Stimulated activated memory B cell treated with anti-CD40 and anti-IgM and Interleukin-4, amounts not matched to agents 10 μg/mL and 1 μg/mL and 100 μg/mL, for 72 hours (primary cell): ENCODE results near the gene DIO3.

ENCODE experiments used
- ATAC-seq: fragments of 150-1000 bp; cut with Tn5 transposase; 2 replicates; pipeline ENCODE4 v1.10.0; 2021
- H3K27ac Mint-ChIP-seq: one replicate; pipeline ENCODE4 v1.8.0; 2022; ENCODE audit warnings: mild to moderate bottlenecking, mixed read lengths
- H3K27me3 Mint-ChIP-seq: one replicate; pipeline ENCODE4 v1.8.0; 2022; ENCODE audit warnings: mixed read lengths
- H3K36me3 Mint-ChIP-seq: one replicate; pipeline ENCODE4 v1.8.0; 2022; ENCODE audit warnings: mixed read lengths
- H3K4me1 Mint-ChIP-seq: one replicate; pipeline ENCODE4 v1.8.0; 2022; ENCODE audit warnings: mixed read lengths
- H3K4me3 Mint-ChIP-seq: one replicate; pipeline ENCODE4 v1.8.0; 2022; ENCODE audit warnings: mild to moderate bottlenecking, moderate library complexity, mixed read lengths
- H3K9me3 Mint-ChIP-seq: one replicate; pipeline ENCODE4 v1.8.0; 2022; ENCODE audit warnings: mixed read lengths

Gene DIO3

DNA sequence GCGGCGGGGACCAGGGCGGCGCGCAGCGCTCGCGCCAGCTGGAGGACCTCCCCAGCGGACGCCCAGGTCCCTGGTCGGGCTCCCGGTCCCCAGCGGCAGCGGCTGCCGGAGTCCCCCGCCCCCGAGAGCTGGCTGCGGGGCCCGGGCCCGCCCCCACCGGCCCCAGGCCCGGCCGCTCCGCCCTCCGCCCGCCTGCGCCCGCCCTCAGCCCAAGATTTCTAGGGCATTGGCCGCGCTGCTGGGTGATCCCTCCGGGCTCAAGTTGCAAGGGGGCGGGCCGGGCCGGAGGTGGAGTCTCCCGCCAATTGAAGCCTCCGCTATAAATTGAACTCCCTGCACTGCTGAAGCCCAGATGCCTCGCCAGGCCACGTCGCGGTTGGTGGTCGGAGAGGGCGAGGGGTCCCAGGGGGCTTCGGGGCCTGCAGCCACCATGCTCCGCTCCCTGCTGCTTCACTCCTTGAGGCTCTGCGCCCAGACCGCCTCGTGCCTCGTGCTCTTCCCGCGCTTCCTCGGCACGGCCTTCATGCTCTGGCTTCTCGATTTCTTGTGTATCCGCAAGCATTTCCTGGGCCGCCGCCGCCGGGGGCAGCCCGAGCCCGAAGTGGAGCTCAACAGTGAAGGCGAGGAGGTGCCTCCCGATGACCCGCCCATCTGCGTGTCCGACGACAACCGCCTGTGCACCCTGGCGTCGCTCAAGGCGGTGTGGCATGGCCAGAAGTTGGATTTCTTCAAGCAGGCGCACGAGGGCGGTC, at the start of gene DIO3:
DIO3 (plus strand) TSS at position 351 of the 752 bp plus-strand sequence.
- peak within 1 kb of the TSS; percentile 28 for H3K4me3 Mint-ChIP-seq
- peaks cover 7% of the 10 kb centered on the region for H3K4me1 Mint-ChIP-seq
- peaks cover 77% of the 10 kb centered on the region for H3K27me3 Mint-ChIP-seq
- no peak for ATAC-seq
- H3K36me3 Mint-ChIP-seq: peaks cover 11% of the 10 kb centered on the region
- peaks cover 3% of the 10 kb centered on the region for H3K9me3 Mint-ChIP-seq
- no peak within 1 kb of the TSS for H3K27ac Mint-ChIP-seq

DNA sequence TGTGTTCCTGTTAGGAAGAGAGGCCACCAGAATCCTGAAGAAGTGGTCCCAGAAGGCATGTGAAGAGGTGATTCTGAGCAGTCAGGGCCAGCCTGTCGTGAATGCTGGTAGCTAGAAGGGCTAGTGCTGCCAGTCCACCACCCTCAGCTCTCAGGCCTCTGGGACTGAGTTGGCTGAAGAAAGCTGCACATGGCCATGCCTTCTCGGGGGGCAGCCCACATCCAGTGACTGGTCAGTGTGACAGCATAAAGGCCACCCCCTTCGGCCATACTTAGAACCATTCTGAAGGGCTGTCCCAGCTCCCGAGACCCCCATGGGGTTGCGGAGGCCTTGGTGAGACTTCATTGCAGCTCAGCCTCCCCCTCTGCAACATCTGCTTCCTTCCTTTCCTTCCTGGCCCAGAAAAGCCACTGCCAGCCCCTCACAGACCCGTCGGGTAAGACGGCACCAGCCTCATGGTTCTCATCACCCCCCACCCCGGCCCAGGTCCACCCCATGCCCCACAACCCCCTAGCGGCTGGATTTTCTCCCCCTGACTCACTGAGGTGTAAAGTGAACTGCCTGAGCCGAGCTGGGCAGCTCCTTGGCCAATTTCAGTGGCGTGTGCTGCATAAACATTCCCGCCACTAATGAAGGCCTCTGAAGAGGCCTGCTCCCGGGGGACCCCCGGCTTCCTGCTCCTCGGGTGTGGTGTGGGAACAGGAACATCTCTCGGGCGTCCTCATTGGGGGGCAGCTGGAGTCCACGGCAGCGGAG, 49.5 kb upstream of the DIO3 start:
- Mint-ChIP-seq H3K36me3 (no peaks in the 10 kb centered on the region), H3K27ac (no peak overlapping the region), H3K4me3 (no peak overlapping the region), H3K9me3 (peaks cover 6% of the 10 kb centered on the region), H3K4me1 (no peaks in the 10 kb centered on the region), H3K27me3 (peaks cover 9% of the 10 kb centered on the region)
- ATAC-seq: no peak

DNA sequence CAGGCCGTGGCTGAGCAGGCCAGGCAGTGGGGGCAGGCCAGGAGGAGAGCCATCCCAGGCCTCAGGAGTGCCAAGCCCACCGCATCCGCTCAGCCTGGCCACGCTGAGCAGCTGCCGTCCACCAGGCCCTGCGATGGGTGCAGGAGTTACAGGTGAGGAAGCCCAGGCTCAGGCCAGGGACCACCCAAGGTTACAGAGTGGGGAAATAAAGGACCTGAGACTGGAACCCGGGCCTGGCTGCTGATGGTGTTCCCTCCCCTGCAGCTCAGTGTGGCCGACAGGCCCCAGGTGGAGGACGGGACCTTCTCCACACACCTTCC, 49.0 kb upstream of the DIO3 start:
- ATAC-seq: no peak
- Mint-ChIP-seq H3K27ac (no peak overlapping the region), H3K4me3 (no peak overlapping the region), H3K27me3 (peaks cover 5% of the 10 kb centered on the region), H3K9me3 (peaks cover 6% of the 10 kb centered on the region), H3K4me1 (no peaks in the 10 kb centered on the region), H3K36me3 (no peaks in the 10 kb centered on the region)

DNA sequence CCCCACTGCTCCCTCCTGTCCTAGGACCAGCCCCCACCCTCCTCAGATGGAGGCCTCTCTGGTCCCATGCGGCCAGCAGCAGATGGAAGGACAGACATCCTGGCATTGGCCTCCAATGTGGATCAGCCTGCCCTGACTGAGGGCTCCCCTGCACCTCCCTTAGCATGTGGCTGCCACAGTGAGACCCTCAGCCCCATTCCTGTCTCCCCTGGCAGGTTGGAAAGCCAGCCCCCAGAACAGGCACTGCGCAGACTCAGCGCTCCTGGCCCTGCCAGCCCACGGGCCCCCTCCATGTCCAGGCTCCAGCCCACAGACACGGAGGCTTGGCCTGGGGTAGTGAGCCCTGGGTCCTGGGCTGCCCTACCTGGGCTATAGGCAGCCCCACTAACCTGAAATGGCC, 47.2 kb upstream of the DIO3 start:
- Mint-ChIP-seq H3K36me3 (no peaks in the 10 kb centered on the region), H3K27me3 (no peaks in the 10 kb centered on the region), H3K9me3 (peaks cover 6% of the 10 kb centered on the region), H3K4me3 (no peak overlapping the region), H3K4me1 (no peaks in the 10 kb centered on the region), H3K27ac (no peak overlapping the region)
- ATAC-seq: no peak

DNA sequence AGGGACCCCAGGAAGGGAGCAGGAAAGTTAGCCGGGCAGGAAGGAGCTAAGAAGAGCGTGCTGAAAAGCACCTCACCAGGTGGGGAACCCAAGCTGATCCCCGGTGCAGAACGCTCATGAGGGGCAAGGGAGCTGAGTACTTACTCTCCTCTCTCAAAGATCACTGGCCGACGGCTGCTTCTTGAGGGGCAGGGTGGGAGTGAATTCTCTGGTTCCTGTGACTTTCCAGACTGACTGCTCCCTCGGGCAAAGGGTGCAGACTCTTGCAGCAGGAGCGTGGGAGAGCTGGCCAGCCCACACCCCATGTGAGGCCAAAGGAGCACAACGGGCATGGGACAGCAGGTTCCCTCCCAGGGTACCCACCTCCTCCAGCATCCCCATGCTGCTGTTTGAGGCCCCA, 44.9 kb upstream of the DIO3 start:
- Mint-ChIP-seq H3K36me3 (no peaks in the 10 kb centered on the region), H3K4me3 (no peak overlapping the region), H3K27ac (no peak overlapping the region), H3K27me3 (no peaks in the 10 kb centered on the region), H3K9me3 (peaks cover 6% of the 10 kb centered on the region), H3K4me1 (no peaks in the 10 kb centered on the region)
- no peak for ATAC-seq

DNA sequence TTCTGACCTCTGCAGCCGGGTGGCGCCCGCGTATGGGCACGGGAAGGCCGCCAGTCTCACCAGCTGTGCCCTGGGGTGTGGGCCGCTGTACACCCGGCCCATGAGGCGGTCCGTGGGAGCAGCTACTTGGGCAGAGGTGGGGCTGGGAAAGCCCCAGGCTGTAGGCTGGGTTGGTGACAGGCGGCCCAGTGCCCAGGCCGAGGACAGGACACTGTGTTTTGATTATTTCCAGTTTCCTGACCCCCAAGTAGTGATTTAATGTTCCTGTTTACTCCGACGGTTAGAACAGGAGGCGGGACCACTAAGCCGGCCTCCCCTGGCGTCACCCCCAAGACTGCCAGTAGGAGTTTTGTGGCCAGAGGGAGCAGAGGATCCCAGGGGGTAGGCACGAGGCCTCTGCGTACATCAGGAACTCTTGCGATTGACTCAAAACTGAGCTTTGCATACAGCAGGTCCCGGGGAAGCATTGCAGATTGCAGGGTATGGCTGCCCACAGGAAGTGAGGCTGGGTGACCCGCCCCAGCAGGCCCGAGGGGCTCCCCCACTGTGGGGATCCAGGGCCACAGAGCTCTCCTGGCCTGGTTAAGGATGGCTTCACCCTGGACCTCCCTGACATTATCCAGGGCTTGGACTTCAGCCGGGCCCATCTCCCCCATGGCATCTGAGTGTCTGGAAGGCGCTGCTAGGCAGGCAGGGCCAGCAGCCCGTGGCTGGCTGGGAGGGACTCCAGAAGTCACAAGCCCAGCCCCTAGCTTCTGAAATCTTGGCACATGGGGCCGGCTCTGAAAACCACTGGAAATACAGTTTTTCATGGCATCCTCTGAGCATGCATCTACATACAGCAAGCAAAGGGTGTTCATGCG, 42.5 kb upstream of the DIO3 start:
- Mint-ChIP-seq H3K36me3 (no peaks in the 10 kb centered on the region), H3K27ac (no peak overlapping the region), H3K4me1 (no peaks in the 10 kb centered on the region), H3K4me3 (no peak overlapping the region), H3K9me3 (peaks cover 6% of the 10 kb centered on the region), H3K27me3 (no peaks in the 10 kb centered on the region)
- no peak for ATAC-seq

DNA sequence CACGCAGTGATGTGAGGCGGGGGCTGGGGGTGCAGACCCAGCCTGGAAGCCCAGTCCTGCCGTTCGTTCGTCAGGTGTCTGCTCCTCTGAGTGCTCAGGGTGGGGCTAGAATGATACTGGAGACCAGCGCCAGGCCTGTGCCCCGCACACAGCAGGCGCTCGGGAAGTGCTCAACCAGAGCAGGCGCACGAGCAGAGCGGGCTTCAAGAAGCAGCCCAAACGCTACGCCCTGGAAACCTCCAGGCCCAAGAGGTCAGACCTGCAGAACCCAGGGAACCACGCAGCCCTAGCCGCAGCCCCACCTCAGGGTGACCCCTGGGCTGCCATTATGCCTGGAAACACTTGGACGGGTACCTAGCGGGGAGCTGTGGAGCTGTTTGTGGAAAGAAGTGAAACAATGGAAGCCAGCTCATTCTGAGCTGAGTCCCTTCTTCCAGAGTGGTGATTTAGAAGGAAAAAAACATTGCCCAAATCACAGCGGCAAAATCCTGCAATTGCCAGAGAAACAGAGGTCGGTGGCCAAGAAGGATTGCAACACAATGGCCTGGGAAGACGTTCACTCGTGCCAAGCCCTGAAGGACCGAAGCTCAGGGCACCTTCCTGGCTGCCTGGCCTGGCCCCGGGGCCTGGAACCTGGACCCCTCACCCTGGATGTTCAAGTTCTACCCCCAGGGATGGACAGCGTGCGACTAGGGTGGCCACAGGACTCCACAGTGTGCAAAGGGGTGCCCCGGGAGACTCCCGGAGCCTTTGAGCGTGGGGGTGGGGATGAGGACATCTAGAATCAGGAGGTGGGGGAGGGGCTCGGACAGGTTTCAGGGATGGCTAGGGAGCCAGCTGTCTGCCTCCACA, 40.4 kb upstream of the DIO3 start:
- no peaks in the 10 kb centered on the region for H3K4me1 Mint-ChIP-seq
- peaks cover 4% of the 10 kb centered on the region for H3K9me3 Mint-ChIP-seq
- no peaks in the 10 kb centered on the region for H3K36me3 Mint-ChIP-seq
- H3K27me3 Mint-ChIP-seq: no peaks in the 10 kb centered on the region
- no peak for ATAC-seq
- H3K4me3 Mint-ChIP-seq: no peak overlapping the region
- no peak overlapping the region for H3K27ac Mint-ChIP-seq

DNA sequence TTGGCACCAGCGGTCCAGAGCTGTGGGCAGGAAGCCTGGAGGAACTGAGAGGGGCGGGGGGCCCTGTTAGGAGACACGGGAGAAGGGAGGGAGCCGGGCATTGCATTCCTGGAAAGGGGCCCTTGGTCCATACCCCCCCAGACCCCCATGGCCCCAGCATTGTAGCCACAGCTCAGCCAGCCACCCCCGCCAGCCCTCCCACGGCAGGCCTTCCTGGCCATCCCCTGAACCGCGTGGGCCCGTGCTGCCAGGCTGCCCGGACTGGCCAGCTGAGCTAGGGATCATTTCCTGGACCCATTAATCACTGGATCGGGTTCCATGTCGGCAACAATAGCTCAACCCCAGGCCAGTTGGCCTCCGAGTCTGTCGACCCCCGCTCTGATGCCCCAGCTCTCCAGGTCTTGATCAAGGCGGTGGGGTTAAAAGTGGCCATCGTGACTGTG, 39.8 kb upstream of the DIO3 start:
- H3K4me1 Mint-ChIP-seq: no peaks in the 10 kb centered on the region
- no peaks in the 10 kb centered on the region for H3K36me3 Mint-ChIP-seq
- H3K27ac Mint-ChIP-seq: no peak overlapping the region
- no peaks in the 10 kb centered on the region for H3K9me3 Mint-ChIP-seq
- H3K4me3 Mint-ChIP-seq: no peak overlapping the region
- no peak for ATAC-seq
- H3K27me3 Mint-ChIP-seq: peaks cover 4% of the 10 kb centered on the region

DNA sequence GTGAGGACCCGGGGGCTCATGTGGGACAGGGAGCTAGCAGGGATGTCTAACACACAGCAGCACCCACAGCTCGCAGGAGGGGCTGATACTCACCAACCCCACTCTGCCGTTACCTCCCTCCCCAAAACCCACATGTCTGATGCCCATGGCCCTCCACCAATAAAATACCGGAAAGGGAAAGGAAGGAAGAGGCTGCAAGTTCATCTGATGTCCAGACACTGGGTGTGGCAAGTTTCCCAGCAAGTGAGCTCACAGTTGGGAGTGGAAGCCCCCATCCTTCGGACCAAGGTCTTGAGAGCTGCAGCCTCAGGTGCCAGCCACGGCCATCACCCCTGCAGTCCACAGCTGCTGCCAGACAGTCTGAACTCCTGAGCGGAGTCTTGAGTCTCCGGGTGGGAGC, 39.3 kb upstream of the DIO3 start:
- H3K27ac Mint-ChIP-seq: no peak overlapping the region
- no peak for ATAC-seq
- peaks cover 8% of the 10 kb centered on the region for H3K27me3 Mint-ChIP-seq
- H3K9me3 Mint-ChIP-seq: no peaks in the 10 kb centered on the region
- H3K4me1 Mint-ChIP-seq: no peaks in the 10 kb centered on the region
- no peaks in the 10 kb centered on the region for H3K36me3 Mint-ChIP-seq
- no peak overlapping the region for H3K4me3 Mint-ChIP-seq

DNA sequence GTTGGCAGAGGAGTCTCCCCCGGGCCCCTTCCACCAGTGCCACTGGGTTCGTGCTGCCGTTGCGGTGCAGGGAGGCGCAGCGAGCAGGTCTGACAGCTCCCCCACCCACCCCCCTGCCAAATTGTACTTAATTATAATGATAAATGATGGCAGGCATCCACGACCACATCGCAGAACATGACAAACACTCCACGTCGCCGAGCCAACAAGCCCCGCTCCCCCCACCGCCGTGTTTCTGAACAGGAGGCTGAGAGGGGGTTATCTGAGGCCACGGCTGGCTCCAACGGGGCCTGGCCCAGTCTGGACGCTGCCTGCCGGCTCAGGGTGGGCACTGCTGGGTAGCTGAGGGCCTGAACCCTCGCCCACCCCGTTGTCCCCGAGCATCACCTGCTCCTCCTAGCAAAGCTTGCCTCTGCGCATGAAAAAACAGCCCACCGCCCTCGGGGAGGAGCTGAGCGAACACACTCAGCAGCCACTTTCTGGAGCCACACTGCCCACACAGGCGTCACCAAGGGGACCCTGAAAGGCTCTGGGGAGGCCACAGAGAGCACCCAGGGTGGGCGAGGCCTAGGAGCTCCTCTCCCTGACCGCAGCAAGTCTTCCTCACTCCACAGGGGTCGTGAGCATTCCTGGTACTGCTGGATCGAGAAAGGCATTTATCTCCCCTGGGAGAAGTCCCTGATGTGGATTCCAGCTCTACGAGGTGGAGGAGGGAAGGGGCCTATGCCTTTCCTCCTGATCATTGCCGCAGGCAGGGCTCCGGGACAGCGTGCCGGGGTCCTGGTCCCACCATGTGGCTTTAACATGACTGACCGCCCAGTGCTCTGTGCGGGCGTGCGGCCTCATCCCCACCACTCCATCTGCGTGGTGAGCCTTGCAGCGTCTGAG, 35.4 kb upstream of the DIO3 start:
- H3K27me3 Mint-ChIP-seq: peaks cover 36% of the 10 kb centered on the region
- no peaks in the 10 kb centered on the region for H3K4me1 Mint-ChIP-seq
- H3K27ac Mint-ChIP-seq: no peak overlapping the region
- H3K9me3 Mint-ChIP-seq: peaks cover 5% of the 10 kb centered on the region
- no peak overlapping the region for H3K4me3 Mint-ChIP-seq
- no peaks in the 10 kb centered on the region for H3K36me3 Mint-ChIP-seq
- no peak for ATAC-seq

DNA sequence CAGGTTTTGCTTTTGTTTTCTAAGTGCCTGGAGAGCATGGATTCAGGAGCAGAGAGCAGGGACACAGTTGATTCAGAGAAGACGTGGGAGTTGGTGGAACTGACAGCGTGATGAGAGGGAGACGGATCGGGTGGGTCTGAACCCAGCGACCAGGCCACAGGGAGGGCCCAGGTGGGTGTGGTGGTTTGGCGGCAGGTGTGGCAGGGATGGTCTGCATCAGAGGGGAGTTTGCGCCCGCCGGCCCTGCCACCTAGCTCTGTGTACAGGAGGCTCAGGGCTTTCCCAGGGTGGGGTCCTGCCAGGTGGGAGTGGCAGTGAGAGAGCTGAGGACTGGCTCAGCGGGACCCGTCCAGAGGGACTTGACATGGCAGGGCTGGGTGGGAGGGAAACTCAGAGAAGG, 33.3 kb upstream of the DIO3 start:
- Mint-ChIP-seq H3K27me3 (peaks cover 43% of the 10 kb centered on the region), H3K9me3 (peaks cover 5% of the 10 kb centered on the region), H3K27ac (no peak overlapping the region), H3K36me3 (no peaks in the 10 kb centered on the region), H3K4me3 (no peak overlapping the region), H3K4me1 (no peaks in the 10 kb centered on the region)
- no peak for ATAC-seq

DNA sequence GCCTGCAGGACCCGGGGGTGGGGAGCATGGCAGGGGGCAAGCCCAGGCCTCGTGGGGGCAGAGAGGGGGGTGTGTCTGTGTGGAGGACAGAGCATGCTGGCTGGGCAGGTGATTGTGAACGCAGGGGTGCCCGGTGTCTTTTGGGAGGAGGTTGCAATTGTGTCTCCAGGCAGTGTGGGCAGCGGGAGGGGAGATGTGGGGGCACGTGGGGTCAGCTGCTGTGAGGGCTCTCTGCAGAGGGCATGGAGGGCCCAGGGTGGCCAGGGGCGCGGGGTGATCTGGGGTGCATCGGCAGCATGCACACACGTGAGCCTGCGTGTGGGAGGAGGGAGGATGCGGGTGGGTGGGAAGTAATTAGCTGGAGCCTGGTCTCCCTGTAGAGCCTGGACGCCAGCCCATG, 32.2 kb upstream of the DIO3 start:
- peaks cover 5% of the 10 kb centered on the region for H3K9me3 Mint-ChIP-seq
- peak; percentile 28 for ATAC-seq
- no peak overlapping the region for H3K27ac Mint-ChIP-seq
- H3K36me3 Mint-ChIP-seq: no peaks in the 10 kb centered on the region
- peaks cover 43% of the 10 kb centered on the region for H3K27me3 Mint-ChIP-seq
- no peak overlapping the region for H3K4me3 Mint-ChIP-seq
- no peaks in the 10 kb centered on the region for H3K4me1 Mint-ChIP-seq

DNA sequence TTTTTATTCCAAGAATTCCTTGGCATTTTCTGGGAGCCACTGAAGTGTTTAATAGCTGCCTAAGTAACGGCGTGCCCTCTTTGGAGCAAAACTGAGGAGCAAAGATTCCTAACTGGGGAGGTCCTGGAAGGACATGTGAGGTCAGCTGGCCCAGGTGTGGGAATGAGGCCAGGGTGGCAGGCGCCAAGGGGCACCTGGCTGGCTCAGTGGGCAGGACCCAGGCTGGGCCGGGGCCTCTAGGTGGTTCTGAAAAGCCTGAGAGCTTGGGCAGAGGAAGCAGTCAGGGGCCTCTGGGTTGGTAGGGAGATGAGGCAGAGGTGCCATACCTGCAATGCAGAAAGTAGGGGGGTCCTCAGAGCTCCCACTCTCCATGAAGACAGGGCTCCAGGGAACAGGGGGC, 27.1 kb upstream of the DIO3 start:
- Mint-ChIP-seq H3K4me1 (peaks cover 5% of the 10 kb centered on the region), H3K36me3 (no peaks in the 10 kb centered on the region), H3K27me3 (peaks cover 44% of the 10 kb centered on the region), H3K9me3 (peaks cover 5% of the 10 kb centered on the region), H3K27ac (no peak overlapping the region), H3K4me3 (no peak overlapping the region)
- no peak for ATAC-seq

DNA sequence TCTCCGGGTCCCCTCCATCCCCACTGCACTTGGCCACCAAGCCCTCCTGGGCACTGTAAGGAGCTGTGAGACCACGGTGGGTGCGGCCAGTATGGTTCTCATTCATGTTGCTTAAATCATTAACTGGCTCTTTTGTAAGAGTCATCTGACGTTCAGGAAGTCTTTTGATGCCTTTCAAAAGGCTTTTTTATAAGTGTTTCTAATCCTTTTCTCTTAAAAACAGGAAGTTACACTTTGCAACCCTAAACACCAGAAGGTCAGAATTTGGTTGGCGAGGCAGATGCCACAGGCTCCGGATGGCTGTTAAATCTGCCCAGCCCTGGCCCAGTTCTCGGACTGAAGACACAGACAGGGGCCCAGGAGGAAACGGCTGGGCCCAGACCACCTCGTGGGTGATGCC, 26.1 kb upstream of the DIO3 start:
- H3K27ac Mint-ChIP-seq: no peak overlapping the region
- ATAC-seq: no peak
- no peaks in the 10 kb centered on the region for H3K36me3 Mint-ChIP-seq
- no peak overlapping the region for H3K4me3 Mint-ChIP-seq
- H3K9me3 Mint-ChIP-seq: peaks cover 4% of the 10 kb centered on the region
- H3K27me3 Mint-ChIP-seq: peaks cover 40% of the 10 kb centered on the region
- peaks cover 5% of the 10 kb centered on the region for H3K4me1 Mint-ChIP-seq
